ENCODE data around the gene CAPN13.
"Not testable (repeated sequence)": the region's sequence is repeated elsewhere in the genome, so short reads cannot be mapped to it uniquely, and the experiment has no call there.

The CAPN13 gene

DNA sequence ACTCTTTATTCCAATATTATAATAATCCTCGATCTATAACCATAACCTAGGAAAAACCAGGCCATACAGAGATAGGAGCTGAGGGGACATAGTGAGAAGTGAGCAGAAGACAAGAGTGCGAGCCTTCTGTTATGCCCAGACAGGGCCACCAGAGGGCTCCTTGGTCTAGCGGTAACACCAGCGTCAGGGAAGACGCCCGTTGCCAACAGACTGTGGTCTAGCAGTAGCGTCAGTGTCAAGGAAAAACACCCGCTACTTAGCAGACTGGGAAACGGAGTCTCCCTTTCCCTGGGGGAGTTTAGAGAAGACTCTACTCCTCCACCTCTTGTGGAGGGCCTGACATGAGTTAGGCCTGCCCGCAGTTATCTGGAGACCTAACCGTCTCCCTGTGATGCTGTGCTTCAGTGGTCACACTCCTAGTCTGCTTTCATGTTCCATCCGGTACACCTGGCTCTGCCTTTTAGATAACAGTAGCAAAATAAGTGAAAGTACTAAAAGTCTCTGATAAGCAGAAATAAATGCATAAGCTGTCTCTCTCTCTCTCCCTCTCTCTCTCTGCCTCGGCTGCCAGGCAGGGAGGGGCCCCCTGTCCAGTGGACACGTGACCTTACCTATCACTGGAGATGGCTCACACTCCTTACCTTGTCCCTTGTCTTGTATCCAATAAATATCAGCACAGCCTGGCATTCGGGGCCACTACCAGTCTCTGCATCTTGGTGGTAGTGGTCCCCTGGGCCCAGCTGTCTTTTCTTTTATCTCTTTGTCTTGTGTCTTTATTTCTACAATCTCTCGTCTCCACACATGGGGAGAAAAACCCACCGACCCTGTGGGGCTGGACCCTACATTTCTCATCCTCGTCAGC, 109.8 kb downstream of the CAPN13 start:
- not testable (repeated sequence) for DNase-seq

GRCh38 chr2:30695749-30696148, 111.5 kb downstream of the CAPN13 start:
- DNase-seq = no peak

- DNase-seq = no peak
These were observed 112.8 kb downstream of the CAPN13 start for GRCh38 chr2:30694286-30695055.

GRCh38 chr2:30693821-30694281, 113.4 kb downstream of the CAPN13 start:
- DNase-seq = no peak

DNA sequence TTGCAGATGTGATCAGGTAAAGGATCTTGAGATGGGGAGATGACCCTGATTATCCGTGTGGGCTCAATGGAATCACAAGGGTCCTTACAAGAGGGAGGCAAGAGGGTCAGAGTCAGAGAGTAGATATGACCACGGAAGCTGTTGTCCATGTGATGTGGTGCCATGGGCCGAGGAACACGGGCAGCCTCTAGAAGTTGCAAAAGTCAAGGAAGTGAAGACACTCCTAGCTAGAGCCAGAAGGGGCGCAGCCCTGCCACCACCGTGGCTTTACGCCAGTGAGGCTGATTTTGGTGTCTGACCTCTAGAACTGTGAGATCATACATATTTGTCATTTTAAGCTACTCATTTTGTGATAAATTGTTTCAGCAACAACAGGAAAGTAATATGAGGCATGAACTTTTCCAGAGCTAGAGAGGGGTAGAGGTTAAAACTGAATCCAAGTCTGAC, 114.4 kb downstream of the CAPN13 start:
- no peak for DNase-seq

DNA sequence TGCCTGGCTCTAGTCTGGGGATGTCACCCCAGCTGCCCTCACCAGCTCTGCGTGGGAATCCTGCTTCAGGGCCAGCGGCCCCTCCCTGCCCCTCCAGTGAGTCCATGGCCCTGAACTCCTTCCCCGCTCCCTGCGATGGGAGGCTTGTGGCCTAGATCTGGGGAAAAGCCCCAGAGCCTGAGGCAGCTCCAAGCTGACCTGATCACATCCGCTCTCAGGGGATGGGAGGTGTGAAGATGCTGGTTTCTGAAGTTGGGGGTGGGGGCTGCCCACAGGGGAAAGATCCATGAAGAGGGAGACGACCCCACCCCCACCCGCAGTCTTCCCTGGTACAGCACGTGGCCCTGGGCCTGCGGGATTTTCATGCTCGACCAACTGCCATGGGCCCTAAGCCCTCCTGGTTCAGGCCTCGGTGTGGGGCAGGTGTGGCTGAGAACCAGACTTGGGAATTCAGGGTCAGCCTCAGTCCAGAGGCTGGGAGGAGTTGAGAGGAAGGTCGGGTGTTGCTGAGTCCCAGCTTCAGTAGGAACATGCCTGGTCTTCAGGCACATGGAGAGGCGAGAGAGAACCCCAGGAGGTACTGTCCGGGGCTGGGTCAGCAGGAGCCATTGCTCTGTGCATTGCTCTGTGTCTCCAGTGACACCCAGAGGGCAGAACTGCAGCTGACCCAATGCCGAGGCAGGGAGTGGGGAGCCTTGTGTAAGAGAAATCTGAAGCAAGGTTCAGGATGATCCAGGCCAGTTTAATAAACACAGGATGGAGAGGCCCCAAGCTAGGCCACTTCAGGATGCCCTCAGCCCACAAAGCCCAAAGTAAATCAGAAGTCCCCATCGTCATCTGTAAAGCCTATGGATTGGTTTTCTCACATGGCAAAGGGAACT, 115.1 kb downstream of the CAPN13 start:
- DNase-seq = no peak

DNA sequence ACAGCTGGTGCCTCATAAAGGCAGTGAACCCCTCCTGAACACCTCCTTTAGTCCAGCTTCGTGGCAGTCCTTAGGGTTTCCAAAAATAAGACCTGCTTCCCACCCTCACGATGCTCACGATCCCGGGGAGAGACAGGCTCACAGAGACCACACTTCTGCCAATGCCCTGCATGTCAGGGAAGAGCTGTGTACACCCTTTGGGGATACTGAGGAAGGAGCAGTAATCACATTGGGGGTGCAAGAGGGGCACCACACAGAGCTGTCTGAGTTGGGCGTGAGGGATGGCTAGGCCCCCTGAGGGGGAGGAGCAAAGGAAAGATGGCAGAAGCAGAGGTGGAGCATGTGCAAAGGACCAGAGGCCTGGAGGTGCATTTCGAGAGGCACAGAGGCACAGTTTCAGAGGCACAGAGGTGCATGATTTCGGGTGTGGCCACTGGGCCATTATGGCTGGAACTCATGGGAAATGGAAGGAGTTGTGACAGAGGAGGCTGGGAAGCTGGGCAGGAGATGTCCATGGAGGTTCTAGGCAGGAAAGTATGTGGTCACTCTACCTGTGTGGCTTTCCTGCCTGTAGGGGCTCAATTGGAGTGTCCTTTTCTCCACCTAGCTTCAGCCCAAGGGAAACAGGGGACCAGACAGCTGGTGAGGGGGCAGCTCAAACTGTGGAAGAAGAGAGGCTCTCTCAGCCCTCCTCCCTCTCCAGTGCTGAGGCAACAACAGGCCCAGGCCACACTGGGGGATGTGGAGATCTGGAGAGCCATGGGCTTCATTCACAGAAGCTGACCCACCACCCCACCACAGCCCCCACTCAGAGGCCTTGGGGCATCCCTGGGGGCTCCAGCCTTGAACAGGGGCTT, 115.9 kb downstream of the CAPN13 start:
- DNase-seq = no peak

DNA sequence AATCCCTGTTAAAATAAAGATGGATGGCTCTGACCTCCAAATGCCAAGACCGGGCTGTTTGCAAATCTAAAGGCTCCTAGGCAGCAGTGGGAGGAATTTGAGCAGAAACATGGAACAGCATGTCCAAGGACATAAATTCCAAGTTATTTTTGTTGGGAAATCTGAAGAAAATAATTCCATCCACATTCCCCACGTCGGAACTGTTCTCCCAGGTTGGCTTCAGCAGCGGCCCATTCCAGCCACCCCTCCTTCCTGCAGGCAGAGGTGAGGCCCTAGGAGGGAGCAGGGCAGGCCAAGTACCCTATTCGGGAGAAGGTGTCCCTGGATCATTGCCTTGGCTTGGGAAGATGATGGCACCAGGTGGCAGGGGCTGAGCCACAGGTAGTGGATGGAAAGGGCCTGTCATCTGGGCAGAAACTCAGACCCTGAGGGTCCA, 117.1 kb downstream of the CAPN13 start:
- DNase-seq = no peak

DNA sequence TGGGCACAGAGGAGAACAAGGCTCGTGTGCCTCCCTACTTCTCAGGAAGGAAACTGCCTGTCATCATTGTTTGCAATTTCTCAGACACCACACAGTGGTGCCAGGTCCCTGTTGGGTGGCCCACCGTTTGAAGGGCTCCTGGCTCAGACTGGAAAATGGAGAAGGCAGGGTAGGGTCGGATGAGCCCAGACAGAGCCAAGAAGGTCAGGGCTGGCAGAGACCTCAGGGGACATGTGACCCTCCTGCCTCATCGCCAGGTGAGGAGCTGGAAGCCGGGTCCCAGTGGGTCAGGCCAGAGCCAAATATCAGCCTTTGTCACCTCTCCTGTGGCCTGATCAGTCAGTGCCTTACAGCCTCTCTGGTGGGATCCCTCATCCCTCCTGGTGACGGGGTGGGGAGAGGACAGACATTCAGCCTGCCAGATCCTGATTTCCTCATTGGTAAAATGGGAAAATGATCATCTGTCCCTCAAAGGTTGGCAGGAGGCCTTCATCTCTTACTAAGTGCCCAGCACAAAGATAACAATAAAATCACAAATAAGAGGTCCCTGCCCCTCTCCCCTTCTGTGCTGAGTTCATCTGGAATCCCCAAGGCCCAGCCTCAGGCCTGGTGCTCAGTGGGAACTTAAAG, 117.6 kb downstream of the CAPN13 start:
- no peak for DNase-seq

DNA sequence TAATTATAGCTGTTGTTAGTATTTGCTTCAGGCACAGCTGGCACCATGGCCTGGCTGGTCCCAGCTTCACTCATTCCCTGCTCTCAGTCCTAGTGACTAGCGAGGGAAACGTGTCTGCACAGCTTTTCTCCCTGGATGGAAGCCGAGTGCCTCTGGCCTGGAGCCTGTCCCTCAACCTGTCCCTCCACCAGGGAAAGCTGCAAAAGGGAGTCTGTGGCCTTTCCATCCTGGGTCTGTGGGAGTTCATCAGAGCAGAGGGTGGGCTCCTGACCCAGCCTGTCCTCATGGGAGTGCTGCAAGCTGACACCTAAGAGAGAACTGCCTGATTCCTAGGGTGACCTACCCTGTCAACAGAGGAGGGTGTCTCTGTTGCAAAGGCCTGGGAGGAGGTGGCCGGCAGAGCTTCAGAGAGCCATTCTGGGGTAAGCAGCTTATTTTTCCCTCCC, 118.3 kb downstream of the CAPN13 start:
- no peak for DNase-seq

GRCh38 chr2:30686669-30687068, 120.6 kb downstream of the CAPN13 start:
- no peak for DNase-seq

GRCh38 chr2:30686000-30686399, 121.2 kb downstream of the CAPN13 start:
- DNase-seq = peak; percentile 24

GRCh38 chr2:30684996-30685395, 122.2 kb downstream of the CAPN13 start:
- DNase-seq = no peak

GRCh38 chr2:30684516-30684915, 122.7 kb downstream of the CAPN13 start:
- DNase-seq = no peak

GRCh38 chr2:30684026-30684425, 123.2 kb downstream of the CAPN13 start:
- DNase-seq = no peak

GRCh38 chr2:30683236-30683956, 123.8 kb downstream of the CAPN13 start:
- no peak for DNase-seq

DNA sequence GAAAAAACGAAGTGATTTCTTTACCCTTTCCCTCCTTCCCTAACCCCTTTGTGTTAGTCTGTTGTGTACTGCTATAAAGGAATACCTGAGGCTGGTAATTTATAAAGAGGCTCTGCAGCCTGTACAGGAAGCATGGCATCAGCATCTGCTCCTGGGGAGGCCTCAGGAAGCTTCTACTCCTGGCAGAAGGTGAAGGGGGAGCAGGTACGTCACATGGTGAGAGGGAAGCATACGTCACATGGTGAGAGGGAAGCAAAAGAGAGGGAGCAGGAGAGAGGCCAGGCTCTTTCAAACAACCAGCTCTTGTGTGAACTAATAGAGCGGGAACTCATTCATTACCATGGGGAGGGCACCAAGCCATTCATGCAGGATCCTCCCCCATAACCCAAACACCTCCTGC, 126.2 kb downstream of the CAPN13 start:
- no peak for DNase-seq

GRCh38 chr2:30680121-30680520, 127.1 kb downstream of the CAPN13 start:
- DNase-seq = no peak

DNA sequence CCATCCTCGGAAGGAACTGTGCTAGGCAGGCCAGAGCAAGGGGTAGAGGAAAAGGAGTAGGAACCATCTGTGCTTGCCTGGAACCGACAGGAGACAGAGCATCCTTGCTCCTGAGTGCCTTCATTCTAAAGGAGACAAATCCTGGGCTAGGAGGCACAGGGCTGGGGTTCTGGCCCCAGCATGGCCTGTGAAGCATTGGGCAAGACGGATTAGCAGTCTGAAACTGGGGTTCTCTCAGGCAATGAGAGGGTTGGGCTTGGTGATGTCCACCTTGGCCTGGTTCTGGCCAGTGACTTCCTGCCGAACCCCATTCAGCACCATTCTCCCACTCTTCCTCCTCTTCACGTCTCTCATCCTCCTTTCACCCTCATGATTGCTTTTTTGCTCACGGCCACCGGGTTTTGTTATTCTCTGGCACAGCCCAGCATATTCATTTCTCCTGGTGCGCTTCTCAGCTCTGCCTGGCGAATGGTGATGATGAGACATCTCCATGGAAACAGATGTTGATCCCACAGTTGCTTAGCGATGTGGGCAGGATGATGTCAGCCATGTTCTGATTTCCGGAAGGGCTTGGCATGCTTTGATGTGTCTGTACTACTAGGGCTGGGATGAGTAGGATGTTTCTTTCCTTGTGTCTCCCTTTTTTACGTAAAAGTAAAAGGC, 127.7 kb downstream of the CAPN13 start:
- DNase-seq = no peak
